Measurements from ENCODE around the gene FCER1G.
A peak's percentile ranks its signal among the peaks of the same experiment; 100 is the strongest.

Gene FCER1G

DNA sequence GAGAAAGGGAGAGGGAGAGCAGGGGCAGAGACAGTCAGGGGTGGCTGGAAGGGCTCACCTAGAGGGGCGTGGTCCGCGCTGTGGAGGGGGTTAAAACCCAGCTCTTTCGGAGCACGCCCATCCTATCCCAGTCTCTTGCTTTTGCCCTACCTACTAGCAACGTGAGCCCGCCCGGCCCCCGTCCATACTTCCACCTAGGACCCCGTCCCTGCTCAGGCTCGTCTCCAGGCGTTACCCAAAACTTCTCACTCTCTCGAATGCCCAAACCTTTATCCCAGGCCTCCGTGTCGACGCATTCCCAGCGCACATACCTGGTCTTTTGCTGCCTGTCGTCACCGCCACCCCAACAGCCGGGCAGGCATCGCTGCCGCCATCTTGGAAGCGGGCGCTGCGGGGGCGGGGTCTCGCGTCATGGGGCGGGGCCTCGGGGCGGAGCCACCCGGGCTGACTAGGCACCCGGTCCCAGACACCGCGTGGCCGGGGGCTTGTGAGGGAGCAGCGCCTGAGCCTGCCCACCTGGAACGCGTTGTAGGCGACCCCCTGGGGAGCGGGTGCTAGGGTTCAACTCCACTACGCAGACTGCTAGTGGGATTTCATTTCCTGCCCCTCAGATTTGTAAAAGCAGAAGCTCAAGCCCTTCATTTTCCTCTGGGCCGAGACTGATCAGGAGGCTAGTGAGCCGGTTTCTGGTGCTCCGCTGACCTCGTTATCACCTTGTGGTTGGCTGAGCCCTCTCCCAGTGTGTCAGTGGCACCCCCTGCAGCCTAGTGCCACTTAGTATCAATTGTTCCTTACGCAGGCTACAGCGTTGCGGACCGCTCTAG lies 37.8 kb upstream of the FCER1G start, which contains the start of gene B4GALT3:
TSS of gene B4GALT3 (minus strand) at position 396 of the 824 bp plus-strand sequence. CDS start 1,447 bp downstream, outside the sequence.
- Mint-ChIP-seq H3K27me3 (ENCODE audit: low read depth) (no peaks in the 10 kb centered on the region), H3K4me1 (ENCODE audit: low read depth) (peaks cover 45% of the 10 kb centered on the region), H3K36me3 (ENCODE audit: low read depth) (peaks cover 43% of the 10 kb centered on the region), H3K27ac (peak within 1 kb of the TSS; percentile 100), H3K4me3 (peak within 1 kb of the TSS; percentile 100), H3K9me3 (no peaks in the 10 kb centered on the region)
- peak; percentile 91 for DNase-seq (ENCODE audit: low spot score)

DNA sequence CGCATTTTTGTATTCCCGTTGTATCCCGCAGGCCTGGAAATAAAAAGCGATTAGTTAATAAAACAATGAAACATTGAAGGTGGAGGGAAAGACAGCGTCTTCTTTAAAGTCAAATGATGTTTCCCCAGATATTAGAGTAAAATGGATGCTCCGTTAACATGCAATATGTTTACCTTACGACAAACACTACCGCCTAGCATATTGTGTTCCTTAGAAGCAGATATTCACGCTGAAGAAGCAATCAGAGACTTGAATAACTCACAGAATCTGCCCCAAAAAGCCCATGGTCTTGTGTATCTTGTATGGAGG lies 37.2 kb upstream of the FCER1G start:
- H3K4me1 Mint-ChIP-seq (ENCODE audit: low read depth), result peaks cover 49% of the 10 kb centered on the region
- H3K27ac Mint-ChIP-seq, result peak overlapping the region; percentile 100
- peaks cover 40% of the 10 kb centered on the region for H3K36me3 Mint-ChIP-seq (ENCODE audit: low read depth)
- no peaks in the 10 kb centered on the region for H3K9me3 Mint-ChIP-seq
- peak overlapping the region; percentile 100 for H3K4me3 Mint-ChIP-seq
- H3K27me3 Mint-ChIP-seq (ENCODE audit: low read depth), result no peaks in the 10 kb centered on the region
- no peak for DNase-seq (ENCODE audit: low spot score)

DNA sequence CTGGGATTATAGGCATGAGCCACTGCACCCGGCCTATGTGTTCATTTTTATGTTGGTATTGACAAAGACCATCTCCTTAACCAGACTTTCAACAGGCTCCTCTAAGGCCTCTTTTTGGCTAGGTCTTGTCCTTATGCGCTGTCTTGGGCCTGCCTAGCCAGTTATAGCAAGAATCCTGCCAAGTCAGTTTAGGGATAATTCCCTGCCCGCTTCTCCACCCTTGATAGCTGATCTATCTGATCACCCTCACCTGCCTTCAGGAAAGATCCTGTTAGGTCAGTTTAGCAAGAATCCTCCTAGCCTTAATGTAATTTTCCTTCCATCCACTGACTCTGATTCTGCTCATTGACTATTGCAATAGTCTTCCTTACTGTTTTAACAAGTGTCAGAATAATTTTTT lies 35.4 kb upstream of the FCER1G start:
- H3K4me1 Mint-ChIP-seq (ENCODE audit: low read depth), result peaks cover 60% of the 10 kb centered on the region
- no peaks in the 10 kb centered on the region for H3K9me3 Mint-ChIP-seq
- no peak overlapping the region for H3K4me3 Mint-ChIP-seq
- H3K36me3 Mint-ChIP-seq (ENCODE audit: low read depth), result peaks cover 28% of the 10 kb centered on the region
- DNase-seq (ENCODE audit: low spot score), result no peak
- no peaks in the 10 kb centered on the region for H3K27me3 Mint-ChIP-seq (ENCODE audit: low read depth)
- H3K27ac Mint-ChIP-seq, result no peak overlapping the region

DNA sequence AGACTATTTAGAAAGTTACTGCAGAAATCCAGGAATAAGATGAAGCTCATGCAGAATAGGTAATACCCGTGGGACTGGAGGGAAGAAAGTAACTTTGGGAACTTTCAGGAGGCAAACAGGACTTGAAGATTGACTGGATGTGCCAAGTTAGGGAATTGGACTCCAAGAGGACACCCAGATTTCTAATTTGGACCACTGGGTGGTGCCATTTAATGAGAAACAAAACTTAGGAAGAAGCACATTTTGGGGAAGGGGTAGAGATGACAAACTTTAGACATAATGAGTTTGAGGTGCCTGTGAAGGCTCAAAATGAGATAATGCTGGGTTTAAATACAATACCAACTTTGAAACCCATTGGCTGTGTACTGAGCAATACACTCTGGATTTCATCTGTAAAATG lies 34.5 kb upstream of the FCER1G start:
- no peak for DNase-seq (ENCODE audit: low spot score)
- H3K27ac Mint-ChIP-seq, result peak overlapping the region; percentile 64
- H3K4me3 Mint-ChIP-seq, result peak overlapping the region; percentile 2
- peaks cover 62% of the 10 kb centered on the region for H3K4me1 Mint-ChIP-seq (ENCODE audit: low read depth)
- peaks cover 19% of the 10 kb centered on the region for H3K36me3 Mint-ChIP-seq (ENCODE audit: low read depth)
- no peaks in the 10 kb centered on the region for H3K27me3 Mint-ChIP-seq (ENCODE audit: low read depth)
- no peaks in the 10 kb centered on the region for H3K9me3 Mint-ChIP-seq

DNA sequence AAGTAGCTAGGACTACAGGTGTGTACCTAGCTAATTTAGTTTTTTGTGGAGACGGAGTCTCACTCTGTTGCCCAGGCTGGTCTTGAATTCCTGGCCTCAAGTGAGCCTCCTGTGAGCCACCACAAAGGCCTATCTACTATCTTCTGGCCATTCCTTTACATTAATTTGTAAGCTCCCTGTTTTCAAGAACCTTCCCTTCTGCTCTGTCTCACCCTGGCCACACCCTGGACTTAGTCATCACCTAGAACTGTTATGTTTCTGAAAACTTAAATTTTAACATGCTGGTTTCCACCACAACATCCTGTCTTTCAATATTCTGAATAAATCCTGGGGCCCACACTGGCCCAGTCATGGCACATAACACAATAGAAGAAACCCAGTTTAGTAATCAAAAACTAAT lies 32.9 kb upstream of the FCER1G start:
- H3K27me3 Mint-ChIP-seq (ENCODE audit: low read depth), result no peaks in the 10 kb centered on the region
- no peaks in the 10 kb centered on the region for H3K9me3 Mint-ChIP-seq
- peak overlapping the region; percentile 97 for H3K27ac Mint-ChIP-seq
- peak; percentile 73 for DNase-seq (ENCODE audit: low spot score)
- peaks cover 64% of the 10 kb centered on the region for H3K4me1 Mint-ChIP-seq (ENCODE audit: low read depth)
- peaks cover 9% of the 10 kb centered on the region for H3K36me3 Mint-ChIP-seq (ENCODE audit: low read depth)
- H3K4me3 Mint-ChIP-seq, result peak overlapping the region; percentile 67

DNA sequence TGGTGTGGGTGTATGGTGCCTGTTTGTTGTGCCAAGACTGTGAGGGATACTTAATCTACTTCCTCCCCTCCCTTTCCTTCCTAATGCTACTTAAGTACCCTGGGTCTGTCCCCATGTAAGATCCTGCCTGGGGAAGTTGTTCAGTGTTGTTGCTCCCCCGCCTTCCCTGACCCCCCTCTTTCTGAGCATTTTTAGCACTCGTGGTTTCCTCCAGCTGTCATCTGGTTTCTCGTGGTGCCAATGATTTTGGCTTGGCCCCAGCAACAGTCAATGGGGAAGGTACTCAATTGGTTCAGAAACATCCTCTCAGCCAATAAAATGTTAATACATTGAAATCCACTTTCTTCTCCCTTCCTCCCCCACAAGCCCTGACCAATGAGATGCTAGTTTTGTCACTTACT lies 29.8 kb upstream of the FCER1G start:
- peak; percentile 73 for DNase-seq (ENCODE audit: low spot score)

DNA sequence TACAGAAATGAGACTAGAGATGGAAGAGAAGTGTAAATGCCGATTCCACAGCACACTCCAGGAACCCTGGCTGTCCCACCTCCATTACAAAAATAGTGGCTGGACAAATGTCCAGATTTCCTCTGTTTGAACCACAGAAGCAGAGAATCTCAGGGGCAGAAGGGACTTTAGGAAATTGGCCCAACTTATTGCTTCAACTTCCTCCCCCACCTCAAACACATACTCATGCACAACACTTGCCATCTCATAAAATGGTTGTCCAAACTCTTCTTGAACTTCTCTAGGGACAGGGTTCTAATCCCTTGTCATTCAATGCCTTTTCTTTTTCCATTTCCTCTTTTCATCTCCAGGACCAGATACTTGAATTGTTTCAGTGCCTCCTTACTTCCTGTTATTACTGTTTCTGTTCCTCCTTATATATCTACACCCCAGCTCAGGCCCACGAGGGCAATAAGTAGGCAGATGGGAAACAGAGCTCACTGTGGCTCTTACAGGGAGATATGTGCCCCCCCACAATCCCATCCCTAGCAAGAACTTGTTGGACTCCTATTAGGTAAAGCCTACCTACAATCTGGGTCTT lies 29.3 kb upstream of the FCER1G start:
- Mint-ChIP-seq H3K27me3 (ENCODE audit: low read depth) (no peaks in the 10 kb centered on the region), H3K9me3 (no peaks in the 10 kb centered on the region), H3K36me3 (ENCODE audit: low read depth) (peaks cover 8% of the 10 kb centered on the region), H3K4me1 (ENCODE audit: low read depth) (peaks cover 55% of the 10 kb centered on the region), H3K27ac (peak overlapping the region; percentile 98), H3K4me3 (peak overlapping the region; percentile 79)
- no peak for DNase-seq (ENCODE audit: low spot score)

More for the DNA sequence above, 29.8 kb upstream of the FCER1G start:
- Mint-ChIP-seq H3K27me3 (ENCODE audit: low read depth) (no peaks in the 10 kb centered on the region), H3K4me1 (ENCODE audit: low read depth) (peaks cover 61% of the 10 kb centered on the region), H3K4me3 (peak overlapping the region; percentile 79), H3K27ac (peak overlapping the region; percentile 98), H3K9me3 (no peaks in the 10 kb centered on the region), H3K36me3 (ENCODE audit: low read depth) (peaks cover 8% of the 10 kb centered on the region)

DNA sequence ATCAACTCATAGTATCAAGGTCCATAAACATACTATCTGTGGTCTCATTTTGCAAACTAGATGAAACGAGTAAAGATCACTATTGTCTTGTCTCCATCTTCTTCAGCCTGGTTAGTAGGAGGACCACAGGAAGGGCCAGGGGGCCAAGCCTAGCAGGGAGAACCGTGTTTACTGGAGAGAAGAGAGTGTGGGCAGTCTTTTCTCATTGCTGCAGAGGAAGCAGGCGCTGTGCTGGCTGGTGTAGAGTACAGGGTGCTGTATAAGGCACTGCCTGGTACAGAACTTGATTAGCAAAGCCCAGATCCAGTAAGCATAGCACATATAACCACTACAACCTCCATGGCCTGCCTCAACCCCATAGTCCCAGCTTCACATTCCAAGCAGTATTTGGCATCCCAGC lies 27.8 kb upstream of the FCER1G start:
- H3K27me3 Mint-ChIP-seq (ENCODE audit: low read depth), result no peaks in the 10 kb centered on the region
- H3K27ac Mint-ChIP-seq, result peak overlapping the region; percentile 46
- no peak overlapping the region for H3K4me3 Mint-ChIP-seq
- peaks cover 4% of the 10 kb centered on the region for H3K36me3 Mint-ChIP-seq (ENCODE audit: low read depth)
- peaks cover 53% of the 10 kb centered on the region for H3K4me1 Mint-ChIP-seq (ENCODE audit: low read depth)
- no peaks in the 10 kb centered on the region for H3K9me3 Mint-ChIP-seq
- DNase-seq (ENCODE audit: low spot score), result no peak

DNA sequence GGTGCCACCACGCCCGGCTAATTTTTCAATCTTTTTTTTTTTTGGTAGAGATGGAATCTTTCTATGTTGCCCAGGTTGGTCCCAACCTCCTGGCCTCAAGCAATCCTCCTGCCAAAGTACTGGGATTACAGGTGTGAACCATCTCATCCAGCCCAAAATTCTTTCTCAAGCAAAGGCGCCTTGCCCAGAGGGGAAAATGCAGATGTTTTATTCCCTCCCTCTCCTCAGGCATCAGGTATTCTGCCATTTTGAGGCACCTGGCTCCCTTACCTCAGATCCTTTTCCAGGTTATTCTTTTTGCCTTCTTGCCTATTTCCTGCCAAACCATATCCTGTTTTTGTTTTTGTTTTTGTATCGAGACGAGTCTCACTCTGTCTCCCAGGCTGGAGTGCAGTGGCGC lies 26.7 kb upstream of the FCER1G start:
- DNase-seq (ENCODE audit: low spot score), result no peak
- Mint-ChIP-seq H3K4me1 (ENCODE audit: low read depth) (peaks cover 52% of the 10 kb centered on the region), H3K27ac (peak overlapping the region; percentile 11), H3K36me3 (ENCODE audit: low read depth) (no peaks in the 10 kb centered on the region), H3K9me3 (no peaks in the 10 kb centered on the region), H3K4me3 (no peak overlapping the region), H3K27me3 (ENCODE audit: low read depth) (no peaks in the 10 kb centered on the region)

DNA sequence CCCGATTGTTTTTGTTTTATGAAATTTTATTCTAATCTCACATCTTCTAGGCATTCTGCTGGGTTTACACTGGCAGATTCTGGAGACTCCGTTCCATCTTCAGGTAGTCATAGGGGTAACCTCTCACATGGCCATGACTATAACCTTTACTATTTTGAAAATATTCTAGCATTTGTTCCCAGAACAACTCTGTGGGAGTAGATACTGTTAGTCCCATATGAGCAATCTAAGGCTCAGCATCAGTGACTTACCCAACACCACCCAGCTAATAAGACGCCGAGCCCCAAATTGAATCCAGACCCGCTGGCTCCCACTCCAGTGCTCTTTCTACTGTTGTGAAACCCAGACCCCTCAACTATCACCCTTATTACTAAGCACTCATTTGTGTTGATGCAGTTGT lies 26.1 kb upstream of the FCER1G start:
- H3K4me1 Mint-ChIP-seq (ENCODE audit: low read depth), result peaks cover 48% of the 10 kb centered on the region
- no peaks in the 10 kb centered on the region for H3K36me3 Mint-ChIP-seq (ENCODE audit: low read depth)
- H3K9me3 Mint-ChIP-seq, result no peaks in the 10 kb centered on the region
- H3K27ac Mint-ChIP-seq, result no peak overlapping the region
- DNase-seq (ENCODE audit: low spot score), result no peak
- no peaks in the 10 kb centered on the region for H3K27me3 Mint-ChIP-seq (ENCODE audit: low read depth)
- no peak overlapping the region for H3K4me3 Mint-ChIP-seq

DNA sequence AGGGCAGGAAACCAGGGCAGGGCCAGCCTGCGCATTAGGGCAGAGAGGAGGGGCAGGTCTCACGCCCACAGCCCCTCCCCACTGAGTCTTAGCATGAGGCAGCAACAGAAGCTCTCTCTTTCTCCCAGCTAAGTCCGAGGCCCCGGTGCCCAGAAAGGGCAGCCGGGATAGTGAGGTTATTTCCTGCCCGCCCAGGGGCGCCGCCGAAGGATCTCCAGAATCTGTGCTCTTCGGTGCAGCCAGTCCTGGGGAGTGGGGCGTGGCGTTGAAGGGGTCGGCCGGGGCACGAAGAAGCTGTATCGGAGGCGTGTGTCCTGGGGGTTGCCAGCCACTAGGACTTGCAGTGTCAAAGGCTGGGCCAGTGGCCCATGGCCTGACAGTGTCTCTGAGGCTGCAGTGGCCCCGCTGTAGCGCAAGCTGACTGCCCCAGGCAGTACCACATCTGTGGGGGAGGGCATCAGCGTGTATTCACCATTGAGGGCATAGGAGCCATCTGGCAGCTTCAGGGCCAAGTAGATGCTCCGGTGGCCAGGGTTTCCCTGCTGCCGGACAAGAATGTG lies 24.1 kb upstream of the FCER1G start:
- peaks cover 34% of the 10 kb centered on the region for H3K4me1 Mint-ChIP-seq (ENCODE audit: low read depth)
- H3K9me3 Mint-ChIP-seq, result no peaks in the 10 kb centered on the region
- H3K4me3 Mint-ChIP-seq, result no peak overlapping the region
- no peak overlapping the region for H3K27ac Mint-ChIP-seq
- no peaks in the 10 kb centered on the region for H3K36me3 Mint-ChIP-seq (ENCODE audit: low read depth)
- DNase-seq (ENCODE audit: low spot score), result no peak
- H3K27me3 Mint-ChIP-seq (ENCODE audit: low read depth), result no peaks in the 10 kb centered on the region

DNA sequence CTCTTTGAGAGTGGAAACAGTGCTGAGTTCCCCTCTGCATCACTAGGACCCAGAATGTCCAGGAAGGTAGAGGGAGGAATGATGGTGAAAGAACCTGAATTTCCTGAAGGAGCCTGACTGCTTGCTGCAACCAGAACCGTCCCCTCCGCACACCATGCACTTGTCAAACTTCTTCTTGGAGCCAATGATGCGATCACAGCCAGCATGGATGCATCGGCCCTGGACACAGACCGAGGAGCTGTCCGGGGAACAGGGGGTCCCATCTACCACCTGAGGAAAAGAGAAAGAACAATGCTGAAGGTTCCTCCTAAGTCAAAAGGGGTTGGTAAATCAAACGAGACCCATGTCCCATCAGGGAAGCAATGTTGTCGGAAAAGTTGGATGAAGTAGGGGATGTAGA lies 23.1 kb upstream of the FCER1G start:
- no peak for DNase-seq (ENCODE audit: low spot score)
- H3K4me3 Mint-ChIP-seq, result no peak overlapping the region
- no peak overlapping the region for H3K27ac Mint-ChIP-seq
- no peaks in the 10 kb centered on the region for H3K9me3 Mint-ChIP-seq
- H3K36me3 Mint-ChIP-seq (ENCODE audit: low read depth), result no peaks in the 10 kb centered on the region
- H3K4me1 Mint-ChIP-seq (ENCODE audit: low read depth), result peaks cover 28% of the 10 kb centered on the region
- H3K27me3 Mint-ChIP-seq (ENCODE audit: low read depth), result no peaks in the 10 kb centered on the region

DNA sequence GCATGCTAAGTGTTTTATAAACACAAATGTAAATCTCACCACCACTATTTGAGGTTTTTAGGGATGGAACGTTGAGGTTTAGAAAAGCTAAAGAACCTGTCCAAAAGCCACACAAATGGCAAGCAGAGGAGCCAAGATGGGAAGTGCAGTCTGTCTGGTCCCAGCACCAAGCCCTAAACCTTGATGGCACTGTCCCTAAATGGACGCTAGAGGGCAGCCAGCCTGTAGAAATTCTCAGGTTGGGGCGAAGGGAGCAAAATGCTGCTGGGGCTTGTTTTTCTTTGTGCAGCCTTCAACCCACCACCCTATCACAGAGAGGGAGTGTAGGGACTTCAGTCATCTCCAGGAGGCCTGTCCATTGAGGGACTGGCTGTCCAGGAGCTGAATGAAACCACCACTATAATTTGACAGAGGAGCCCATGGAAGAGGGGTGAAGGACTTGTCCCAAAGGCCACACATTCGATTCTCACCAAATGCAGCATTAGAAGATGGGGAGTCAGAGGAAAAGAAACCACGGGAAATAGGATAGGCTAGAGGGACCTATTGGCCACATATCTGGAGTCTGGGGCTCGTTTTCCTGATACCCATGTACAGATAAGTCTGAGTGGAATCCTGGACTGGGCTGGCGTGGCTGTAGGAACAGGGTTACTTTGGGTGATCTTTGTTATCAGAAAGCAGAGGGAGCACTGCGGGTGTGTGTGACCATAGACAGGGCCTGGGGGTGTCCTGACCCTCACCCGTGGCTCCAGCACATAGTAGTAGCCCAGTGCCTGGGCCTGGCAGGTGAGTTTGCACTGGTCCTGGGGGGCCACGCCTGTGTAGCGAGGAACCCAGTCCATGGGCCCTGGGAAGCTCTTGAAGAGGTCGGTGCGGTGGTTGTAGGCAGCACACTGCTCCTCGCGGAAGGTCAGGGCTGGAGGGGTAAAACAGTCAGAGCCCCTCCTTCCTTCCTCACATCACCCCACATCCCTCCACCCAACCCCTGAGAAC lies 22.3 kb upstream of the FCER1G start:
- Mint-ChIP-seq H3K4me3 (no peak overlapping the region), H3K27ac (peak overlapping the region; percentile 83), H3K27me3 (ENCODE audit: low read depth) (no peaks in the 10 kb centered on the region), H3K9me3 (no peaks in the 10 kb centered on the region), H3K4me1 (ENCODE audit: low read depth) (peaks cover 20% of the 10 kb centered on the region), H3K36me3 (ENCODE audit: low read depth) (no peaks in the 10 kb centered on the region)
- DNase-seq (ENCODE audit: low spot score), result peak; percentile 54

Measured in T-helper 2 cell treated with Interferon-gamma antibody and Interleukin-4, amounts not matched to agents 5 μg/mL and 100 μg/mL, for 36 hours (primary cell).